PC-9 (cell line): ENCODE measurements around the gene SYT15.
"Not testable (repeated sequence)": the region's sequence is repeated elsewhere in the genome, so short reads cannot be mapped to it uniquely, and the experiment has no call there.

Experiments
- CTCF ChIP-seq: fragments of 200-600 bp; sonication (generic); conservative IDR thresholded peaks from 2 replicates; pipeline ENCODE4 v1.6.1; 2017; ENCODE audit warnings: mixed run types, antibody characterized with exemption, mild to moderate bottlenecking, moderate library complexity
- EZH2 ChIP-seq: fragments of 200-600 bp; sonication (generic); IDR thresholded peaks from 2 replicates; pipeline ENCODE4 v1.8.0; 2017; ENCODE audit warnings: antibody characterized with exemption, low read depth

- TF ChIP-seq EZH2, CTCF: not testable (repeated sequence)
These were observed 52.8 kb downstream of the SYT15 start for GRCh38 chr10:46631683-46632082.
